22Rv1 (cell line): ENCODE results near the gene ANKRD27.
A peak's percentile ranks its signal among the peaks of the same experiment; 100 is the strongest.

Source experiments
- ZFX ChIP-seq: fragments of 450-650 bp; IDR thresholded peaks from 2 replicates; pipeline ENCODE4 v1.6.1; 2017; ENCODE audit warnings: antibody characterized with exemption, borderline replicate concordance
- TF ChIP-seq, protein P1 (sequence below): fragments of 450-650 bp; IDR thresholded peaks from 2 replicates; pipeline ENCODE4 v1.5.1; 2017; ENCODE audit warnings: mild to moderate bottlenecking

DNA sequence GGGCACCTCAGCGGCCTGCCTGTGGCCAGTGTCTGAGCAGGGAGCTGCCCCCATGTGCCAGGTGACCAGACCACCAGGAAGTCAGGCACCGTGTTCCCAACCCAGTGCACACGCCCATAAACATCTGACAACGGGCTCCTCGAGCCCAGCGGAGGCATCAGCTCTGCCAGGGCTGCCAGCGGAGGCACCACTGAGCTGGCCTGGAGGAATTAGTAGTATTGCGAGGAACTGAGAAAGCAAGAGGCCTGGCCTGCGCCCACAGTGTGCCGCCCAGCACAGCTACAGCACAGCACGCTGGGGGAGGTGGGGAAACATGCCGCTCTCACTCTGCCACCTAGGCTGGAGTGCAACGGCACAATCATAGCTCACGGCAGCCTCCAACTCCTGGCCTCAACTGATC is 44.6 kb downstream of the ANKRD27 start:
- TF ChIP-seq, protein P1, sequence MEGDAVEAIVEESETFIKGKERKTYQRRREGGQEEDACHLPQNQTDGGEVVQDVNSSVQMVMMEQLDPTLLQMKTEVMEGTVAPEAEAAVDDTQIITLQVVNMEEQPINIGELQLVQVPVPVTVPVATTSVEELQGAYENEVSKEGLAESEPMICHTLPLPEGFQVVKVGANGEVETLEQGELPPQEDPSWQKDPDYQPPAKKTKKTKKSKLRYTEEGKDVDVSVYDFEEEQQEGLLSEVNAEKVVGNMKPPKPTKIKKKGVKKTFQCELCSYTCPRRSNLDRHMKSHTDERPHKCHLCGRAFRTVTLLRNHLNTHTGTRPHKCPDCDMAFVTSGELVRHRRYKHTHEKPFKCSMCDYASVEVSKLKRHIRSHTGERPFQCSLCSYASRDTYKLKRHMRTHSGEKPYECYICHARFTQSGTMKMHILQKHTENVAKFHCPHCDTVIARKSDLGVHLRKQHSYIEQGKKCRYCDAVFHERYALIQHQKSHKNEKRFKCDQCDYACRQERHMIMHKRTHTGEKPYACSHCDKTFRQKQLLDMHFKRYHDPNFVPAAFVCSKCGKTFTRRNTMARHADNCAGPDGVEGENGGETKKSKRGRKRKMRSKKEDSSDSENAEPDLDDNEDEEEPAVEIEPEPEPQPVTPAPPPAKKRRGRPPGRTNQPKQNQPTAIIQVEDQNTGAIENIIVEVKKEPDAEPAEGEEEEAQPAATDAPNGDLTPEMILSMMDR, result peak; percentile 18
- TF ChIP-seq ZFX, result no peak
